ENCODE results near the gene DNAJC17.

The DNAJC17 gene

GRCh38 chr15:40763801-40764628, 43.3 kb downstream of the DNAJC17 start, which contains the start of gene GCHFR:
Gene GCHFR (plus strand): TSS chr15:40764068. CDS start chr15:40764181, 113 bp downstream.
- peak; percentile 36 to 51 (median 46) for DNase-seq

- peak in 2 of 4 experiments; percentile 13 to 44 for DNase-seq
Measured at GRCh38 chr15:40762919-40763800, 44.1 kb downstream of the DNAJC17 start.

- DNase-seq, result no peak
Measured at GRCh38 chr15:40759961-40760360, 47.3 kb downstream of the DNAJC17 start.

GRCh38 chr15:40756938-40757337, 50.3 kb downstream of the DNAJC17 start:
- no peak for DNase-seq

- DNase-seq, result no peak
Measured at GRCh38 chr15:40755812-40756208, 51.5 kb downstream of the DNAJC17 start.

GRCh38 chr15:40754883-40755811, 52.1 kb downstream of the DNAJC17 start, which contains the start of gene RMDN3:
Gene RMDN3 (minus strand): TSS chr15:40755254. CDS start chr15:40754783, 471 bp downstream.
- peak; percentile 87 to 92 (median 91) for DNase-seq

GRCh38 chr15:40754574-40754882, 52.7 kb downstream of the DNAJC17 start:
- no peak for DNase-seq

- no peak for DNase-seq
Measured at GRCh38 chr15:40751745-40752144, 55.5 kb downstream of the DNAJC17 start.

GRCh38 chr15:40750885-40751284, 56.4 kb downstream of the DNAJC17 start:
- no peak for DNase-seq

- no peak for DNase-seq
Measured at GRCh38 chr15:40749151-40749630, 58.1 kb downstream of the DNAJC17 start.

- DNase-seq, result no peak
Measured at GRCh38 chr15:40747685-40748631, 59.3 kb downstream of the DNAJC17 start.

- DNase-seq, result no peak
Measured at GRCh38 chr15:40746916-40747418, 60.3 kb downstream of the DNAJC17 start.

- no peak for DNase-seq
Measured at GRCh38 chr15:40744815-40745152, 62.5 kb downstream of the DNAJC17 start.

GRCh38 chr15:40743921-40744814, 63.1 kb downstream of the DNAJC17 start:
- peak; percentile 6 to 27 (median 13) for DNase-seq

GRCh38 chr15:40743485-40743901, 63.8 kb downstream of the DNAJC17 start:
- no peak for DNase-seq

GRCh38 chr15:40739854-40740253, 67.4 kb downstream of the DNAJC17 start:
- DNase-seq, result no peak

- DNase-seq, result no peak
Measured at GRCh38 chr15:40739047-40739446, 68.2 kb downstream of the DNAJC17 start.

GRCh38 chr15:40737048-40737447, 70.2 kb downstream of the DNAJC17 start:
- no peak for DNase-seq

- no peak for DNase-seq
Measured at GRCh38 chr15:40736575-40736974, 70.7 kb downstream of the DNAJC17 start.

GRCh38 chr15:40731034-40731433, 76.2 kb downstream of the DNAJC17 start:
- DNase-seq, result no peak

All from activated CD4-positive, CD25-positive, alpha-beta regulatory T cell (primary cell).